SK-N-SH treated with all-trans-retinoic acid at 6 μM for 48 hours (cell line): ENCODE results near the gene DLX5.
A peak's percentile ranks its signal among the peaks of the same experiment; 100 is the strongest.

ENCODE experiments used
- ATAC-seq: fragments of 200-7000 bp; cut with Tn5 transposase; 3 replicates; pipeline ENCODE4 v1.9.1; 2020; ENCODE audit warnings: mild to moderate bottlenecking, moderate library complexity
- CSDC2 ChIP-seq: fragments of 250-450 bp; sonication (Bioruptor Pico); IDR thresholded peaks from 2 replicates; pipeline ENCODE4 v1.5.0; 2020; ENCODE audit warnings: mild to moderate bottlenecking, moderate library complexity
- ESRRG ChIP-seq: fragments of 250-450 bp; sonication (Bioruptor Pico); IDR thresholded peaks from 2 replicates; pipeline ENCODE4 v1.6.1; 2021; ENCODE audit warnings: mild to moderate bottlenecking
- GLIS3 ChIP-seq: fragments of 250-450 bp; sonication (Bioruptor Pico); IDR thresholded peaks from 2 replicates; pipeline ENCODE4 v1.5.0; 2020; ENCODE audit warnings: mild to moderate bottlenecking, moderate library complexity
- ISL1 ChIP-seq: fragments of 250-450 bp; sonication (Bioruptor Pico); IDR thresholded peaks from 2 replicates; pipeline ENCODE4 v2.1.2; 2022; ENCODE audit warnings: mild to moderate bottlenecking, moderate library complexity
- PPARA ChIP-seq: fragments of 250-450 bp; sonication (Bioruptor Pico); IDR thresholded peaks from 2 replicates; pipeline ENCODE4 v1.5.0; 2020; ENCODE audit warnings: mild to moderate bottlenecking, borderline replicate concordance
- TCF4 ChIP-seq: fragments of 250-450 bp; sonication (Bioruptor Pico); IDR thresholded peaks from 2 replicates; pipeline ENCODE4 v1.8.0; 2021; ENCODE audit warnings: mild to moderate bottlenecking, moderate library complexity, borderline replicate concordance
- TOX ChIP-seq: fragments of 250-450 bp; sonication (Bioruptor Pico); IDR thresholded peaks from 2 replicates; pipeline ENCODE4 v1.8.0; 2021; ENCODE audit warnings: mild to moderate bottlenecking, moderate library complexity, borderline replicate concordance
- ZC3H10 ChIP-seq: fragments of 250-450 bp; sonication (Bioruptor Pico); IDR thresholded peaks from 2 replicates; pipeline ENCODE4 v1.5.1; 2021; ENCODE audit warnings: mild to moderate bottlenecking, moderate library complexity
- ZFP3 ChIP-seq: fragments of 250-450 bp; sonication (Bioruptor Pico); IDR thresholded peaks from 2 replicates; pipeline ENCODE4 v1.5.0; 2020; ENCODE audit warnings: mild to moderate bottlenecking, moderate library complexity
- ZFP30 ChIP-seq: fragments of 450-650 bp; formaldehyde crosslinking; IDR thresholded peaks from 2 replicates; pipeline ENCODE4 v1.5.0; 2022; ENCODE audit warnings: mild to moderate bottlenecking, moderate library complexity

The DLX5 gene

GRCh38 chr7:96973986-96974385 lies 50.6 kb downstream of the DLX5 start:
- ATAC-seq = no peak
- TF ChIP-seq ISL1 = 0 out of 2 replicates have a peak, but pooled peaks have one; percentile 9
- TF ChIP-seq ZFP30 (CRISPR knock-in tag) = no peak
- TF ChIP-seq ZFP3 (CRISPR knock-in tag) = no peak
- TF ChIP-seq GLIS3 (CRISPR knock-in tag) = no peak

- no peak for TF ChIP-seq PPARA (CRISPR knock-in tag)
- no peak for TF ChIP-seq GLIS3 (CRISPR knock-in tag)
- TF ChIP-seq TCF4 (CRISPR knock-in tag) = no peak
- TF ChIP-seq ISL1 = no peak
- TF ChIP-seq ZC3H10 = no peak
- TF ChIP-seq CSDC2 (CRISPR knock-in tag) = no peak
- no peak for TF ChIP-seq ESRRG (CRISPR knock-in tag)
- no peak for TF ChIP-seq TOX
Observed at GRCh38 chr7:96970739-96971138, 53.9 kb downstream of the DLX5 start.

More at GRCh38 chr7:96970739-96971138, 53.9 kb downstream of the DLX5 start:
- no peak for ATAC-seq
